Body of pancreas (tissue), 4 donors: Measurements from ENCODE around the gene ROR1. TPM values are rescaled to one million over a fixed set of nuclear protein-coding genes. Genes with fewer than 3 reads are reported as not detected.

Source experiments
- ATAC-seq: fragments of 150-250 bp; one replicate; pipeline ENCODE4 v1.9.1; 2016
- DNase-seq, 4 donors: peaks; one replicate each; pipeline ENCODE4 v3.0.0-alpha.2; 2019
- H3K27ac ChIP-seq, 4 donors: fragments of 200-600 bp; sonication (generic); 1 replicate in 3 of 4; 2 replicates in 1 of 4; pipeline versions ENCODE4 v1.5.1 to v1.6.1; 2016 to 2019; ENCODE audit warnings: mild to moderate bottlenecking in 1 of 4, mixed read lengths in 1 of 4, moderate library complexity in 1 of 4
- H3K27me3 ChIP-seq, 2 donors: fragments of 200-600 bp; sonication (generic); one replicate each; pipeline ENCODE4 v1.6.0; 2016; ENCODE audit warnings: mild to moderate bottlenecking in 1 of 2
- H3K36me3 ChIP-seq, 2 donors: fragments of 200-600 bp; sonication (generic); replicated peaks in 1 of 2; 2 replicates each; pipeline ENCODE4 v1.5.1; 2016; ENCODE audit warnings: low read depth in 2 of 2; ENCODE audit not compliant: insufficient read depth in 1 of 2
- H3K4me1 ChIP-seq: fragments of 200-600 bp; sonication (generic); one replicate; pipeline ENCODE4 v1.6.0; 2016
- H3K4me3 ChIP-seq, 2 donors: fragments of 200-600 bp; sonication (generic); 1 replicate in 1 of 2; 2 replicates in 1 of 2; pipeline ENCODE4 v1.5.1; 2016 to 2019
- H3K9me3 ChIP-seq, 3 donors: fragments of 200-600 bp; sonication (generic); 1 replicate in 2 of 3; 2 replicates in 1 of 3; pipeline ENCODE4 v1.5.1; 2016
- POLR2A ChIP-seq, 3 donors: fragments of 450-650 bp; IDR thresholded peaks; one replicate each; pipeline ENCODE4 v1.6.1; 2016; ENCODE audit warnings: antibody characterized with exemption in 3 of 3, mild to moderate bottlenecking in 2 of 3
- WGBS, 2 donors: methylation state at CpG; one replicate each; pipeline ENCODE4 v1.1.5; 2017; 5-methylcytosine and 5-hydroxymethylcytosine counted together
- intact Hi-C: fragments of 100-400 bp; cut with DNase I; formaldehyde crosslinking; loops from one replicate; pipeline ENCODE4 v1.15.1; 2023
- total RNA-seq, 2 donors: library from RNA; depleted of rRNA; stranded (reverse); fragments of >200 nt; gene quantifications; one replicate each; pipeline ENCODE4 v1.1.0, GENCODE V29; 2016
- TF ChIP-seq, protein P1 (sequence below), 7 experiments: fragments of 450-650 bp in 4 of 7; fragments of 200-600 bp in 3 of 7; sonication (generic) in 3 of 7; IDR thresholded peaks; one replicate each; pipeline ENCODE4 v1.5.1; 2016 to 2019; ENCODE audit warnings: antibody characterized with exemption in 7 of 7

The ROR1 gene
- total RNA-seq, 2 donors from 2014 or later, result 26.7 to 56.0 TPM

DNA sequence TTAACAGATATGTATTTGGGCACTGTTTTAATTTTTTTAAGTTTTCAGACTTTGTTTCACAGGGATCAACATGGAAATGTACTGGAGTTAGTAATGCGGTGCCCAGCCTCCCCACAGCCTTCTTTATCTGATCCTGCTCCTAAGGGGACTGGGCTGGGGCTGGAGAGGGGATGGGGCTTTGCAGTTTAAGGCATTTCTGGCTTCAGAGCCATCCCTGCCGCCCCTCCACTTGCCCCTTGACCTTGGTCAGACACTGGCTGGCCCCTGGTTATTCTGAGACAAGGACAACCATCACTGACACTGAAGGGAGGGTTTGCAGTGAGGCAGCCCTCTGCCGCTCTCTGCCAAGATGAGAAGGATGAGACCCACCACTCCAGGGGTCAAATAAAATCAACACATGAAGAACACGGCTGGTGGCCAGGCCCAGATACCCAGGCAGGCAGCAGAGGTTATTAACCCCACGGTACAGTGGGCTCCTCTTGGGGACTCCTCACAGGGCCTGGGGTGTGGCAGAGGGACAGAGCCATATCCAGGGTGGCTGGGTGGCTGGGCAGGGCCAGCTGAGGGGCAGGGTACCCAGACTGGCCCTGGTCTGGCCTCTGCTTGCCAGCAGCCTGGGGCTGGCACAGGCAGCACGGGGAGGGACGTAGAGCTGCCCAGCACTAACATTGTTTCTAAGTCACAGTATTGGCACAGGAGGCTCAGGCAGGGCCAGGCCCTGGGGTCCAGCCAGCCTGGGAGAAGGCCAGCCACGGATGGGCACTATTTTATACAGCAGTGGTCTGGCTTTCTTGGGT lies 422.5 kb downstream of the ROR1 start:
- intact Hi-C loops, result no loop called here
- Histone ChIP-seq H3K27ac (no peak overlapping the region), H3K36me3 (no peaks in the 10 kb centered on the region), H3K4me1 (no peaks in the 10 kb centered on the region), H3K27me3 (no peaks in the 10 kb centered on the region), H3K9me3 (no peaks in the 10 kb centered on the region), H3K4me3 (no peak overlapping the region)
- no peak for DNase-seq
- TF ChIP-seq, protein P1, sequence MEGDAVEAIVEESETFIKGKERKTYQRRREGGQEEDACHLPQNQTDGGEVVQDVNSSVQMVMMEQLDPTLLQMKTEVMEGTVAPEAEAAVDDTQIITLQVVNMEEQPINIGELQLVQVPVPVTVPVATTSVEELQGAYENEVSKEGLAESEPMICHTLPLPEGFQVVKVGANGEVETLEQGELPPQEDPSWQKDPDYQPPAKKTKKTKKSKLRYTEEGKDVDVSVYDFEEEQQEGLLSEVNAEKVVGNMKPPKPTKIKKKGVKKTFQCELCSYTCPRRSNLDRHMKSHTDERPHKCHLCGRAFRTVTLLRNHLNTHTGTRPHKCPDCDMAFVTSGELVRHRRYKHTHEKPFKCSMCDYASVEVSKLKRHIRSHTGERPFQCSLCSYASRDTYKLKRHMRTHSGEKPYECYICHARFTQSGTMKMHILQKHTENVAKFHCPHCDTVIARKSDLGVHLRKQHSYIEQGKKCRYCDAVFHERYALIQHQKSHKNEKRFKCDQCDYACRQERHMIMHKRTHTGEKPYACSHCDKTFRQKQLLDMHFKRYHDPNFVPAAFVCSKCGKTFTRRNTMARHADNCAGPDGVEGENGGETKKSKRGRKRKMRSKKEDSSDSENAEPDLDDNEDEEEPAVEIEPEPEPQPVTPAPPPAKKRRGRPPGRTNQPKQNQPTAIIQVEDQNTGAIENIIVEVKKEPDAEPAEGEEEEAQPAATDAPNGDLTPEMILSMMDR (IDR thresholded peaks at IDR 0.05), result no peak
- no peak for TF ChIP-seq POLR2A (IDR thresholded peaks at IDR 0.05)
- no peak for ATAC-seq
- 75 to 83% methylated on average over 8 of the region's 8 CpGs for WGBS, 2 donors

DNA sequence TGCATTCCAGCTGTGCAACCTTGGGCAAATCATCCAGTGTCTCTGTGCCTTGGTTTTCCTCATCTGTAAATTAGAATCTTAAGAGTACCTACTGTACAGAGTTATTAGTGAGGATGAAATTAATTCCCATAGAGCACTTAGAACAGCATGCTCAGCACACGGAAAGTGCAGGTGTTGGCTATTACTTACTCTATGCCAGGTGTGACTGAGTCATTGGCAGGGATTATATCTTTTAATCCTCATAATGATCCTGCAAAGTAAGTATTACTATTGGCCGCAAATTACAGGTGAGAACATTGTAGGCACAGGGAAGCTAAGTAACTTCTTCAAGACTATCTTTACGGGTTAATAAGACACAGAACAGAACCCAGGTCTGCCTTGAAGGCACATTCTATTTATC lies 423.3 kb downstream of the ROR1 start:
- H3K4me3 ChIP-seq, result no peak overlapping the region
- no peaks in the 10 kb centered on the region for H3K27me3 ChIP-seq
- WGBS, 2 donors, result 75 to 77% methylated on average over 3 of the region's 3 CpGs
- no peaks in the 10 kb centered on the region for H3K4me1 ChIP-seq
- no peak overlapping the region for H3K27ac ChIP-seq
- H3K36me3 ChIP-seq, result no peaks in the 10 kb centered on the region
- H3K9me3 ChIP-seq, result no peaks in the 10 kb centered on the region
- ATAC-seq (no peak), DNase-seq (no peak)
- TF ChIP-seq, protein P1 (IDR thresholded peaks at IDR 0.05), result no peak
- TF ChIP-seq POLR2A (IDR thresholded peaks at IDR 0.05), result no peak
- intact Hi-C loops, result no loop called here

DNA sequence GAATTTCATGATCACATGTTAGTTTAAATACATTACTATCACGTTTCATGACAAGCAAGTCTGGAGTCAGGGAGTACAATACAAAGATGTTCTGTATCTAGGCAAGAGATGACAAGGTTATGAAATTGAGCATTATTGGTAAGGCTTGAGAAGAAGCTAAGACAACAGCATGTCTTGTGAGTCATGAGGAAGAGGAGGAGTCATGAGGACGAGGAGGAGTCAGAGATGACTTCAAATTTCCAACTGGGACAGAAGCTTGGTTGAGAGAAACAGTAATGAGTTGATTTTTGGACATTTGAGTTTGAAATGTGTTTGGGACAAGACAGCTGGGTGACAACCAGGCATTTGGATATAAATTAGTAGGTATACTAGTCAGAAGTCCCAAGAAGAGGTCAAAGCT lies 425.3 kb downstream of the ROR1 start:
- no peaks in the 10 kb centered on the region for H3K27me3 ChIP-seq
- H3K9me3 ChIP-seq, result no peaks in the 10 kb centered on the region
- no peaks in the 10 kb centered on the region for H3K36me3 ChIP-seq
- no peak for ATAC-seq
- H3K4me1 ChIP-seq, result no peaks in the 10 kb centered on the region
- H3K4me3 ChIP-seq, result no peak overlapping the region
- no peak for TF ChIP-seq POLR2A (IDR thresholded peaks at IDR 0.05)
- TF ChIP-seq, protein P1 (IDR thresholded peaks at IDR 0.05), result no peak
- DNase-seq, result no peak
- no peak overlapping the region for H3K27ac ChIP-seq
- intact Hi-C loops, result no loop called here
- 33 to 34% methylated on average over 2 of the region's 2 CpGs for WGBS, 2 donors

DNA sequence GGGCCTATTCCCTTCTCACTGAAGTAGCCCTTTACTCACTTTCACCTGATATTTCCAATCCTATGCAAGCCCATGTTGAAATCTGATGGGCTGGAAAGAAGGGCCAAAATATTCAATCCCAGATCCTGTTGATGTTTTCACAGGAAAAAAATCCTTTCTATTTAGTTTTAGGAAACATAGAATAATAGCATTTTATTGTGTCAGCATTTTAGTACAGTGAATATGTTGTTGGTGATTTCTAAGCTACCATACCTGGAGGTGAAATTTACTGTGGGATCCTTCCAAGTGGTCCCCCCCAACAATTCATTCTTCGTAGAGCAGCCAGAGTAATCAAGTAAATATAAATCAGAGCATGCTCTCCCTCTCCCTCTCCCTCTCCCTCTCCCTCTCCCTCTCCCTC lies 426.2 kb downstream of the ROR1 start:
- intact Hi-C loops, result no loop called here
- ATAC-seq, result no peak
- WGBS, 2 donors, result 0 to 89% methylated on average over 1 of the region's 1 CpG
- Histone ChIP-seq H3K27ac (no peak overlapping the region), H3K9me3 (no peaks in the 10 kb centered on the region), H3K4me1 (no peaks in the 10 kb centered on the region), H3K27me3 (no peaks in the 10 kb centered on the region), H3K36me3 (no peaks in the 10 kb centered on the region), H3K4me3 (no peak overlapping the region)
- no peak for DNase-seq
- TF ChIP-seq POLR2A (IDR thresholded peaks at IDR 0.05), result no peak
- TF ChIP-seq, protein P1 (IDR thresholded peaks at IDR 0.05), result no peak

DNA sequence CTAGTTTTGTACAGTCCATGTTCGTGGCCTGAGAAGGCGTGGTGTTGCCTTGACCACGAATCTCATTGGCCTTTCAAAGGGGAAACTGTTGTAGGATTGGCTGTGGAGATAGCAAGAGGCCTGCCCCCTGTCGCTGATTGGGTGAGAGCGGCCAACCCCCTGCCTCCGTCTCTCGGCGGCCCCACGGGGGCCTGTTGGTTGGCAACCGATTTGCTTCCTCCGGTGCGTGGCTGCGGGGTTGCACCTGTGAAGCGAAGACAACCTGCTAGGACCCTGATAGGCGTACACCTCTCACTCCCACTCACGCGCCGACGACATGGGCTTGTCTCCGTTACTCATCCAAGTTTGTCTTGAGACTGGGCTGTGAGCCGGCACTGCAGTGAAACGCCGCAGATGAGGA lies 429.6 kb downstream of the ROR1 start, which contains the start of gene UBE2U:
UBE2U (plus strand) TSS at position 204 of the 400 bp plus-strand sequence. CDS start 428 bp downstream, outside the sequence.
- no peaks in the 10 kb centered on the region for H3K36me3 ChIP-seq
- no peaks in the 10 kb centered on the region for H3K4me1 ChIP-seq
- H3K27ac ChIP-seq, result no peak within 1 kb of the TSS
- DNase-seq (no peak), ATAC-seq (no peak)
- TF ChIP-seq POLR2A (IDR thresholded peaks at IDR 0.05), result no peak
- TF ChIP-seq, protein P1 (IDR thresholded peaks at IDR 0.05), result no peak
- no peaks in the 10 kb centered on the region for H3K27me3 ChIP-seq
- WGBS, 2 donors, result 90 to 96% methylated on average over 22 to 23 of the region's 23 CpGs
- H3K4me3 ChIP-seq, result no peak within 1 kb of the TSS
- no peaks in the 10 kb centered on the region for H3K9me3 ChIP-seq
- intact Hi-C loops, result no loop called here
